ENCODE data around the gene ATG5.
"Not testable (repeated sequence)": the region's sequence is repeated elsewhere in the genome, so short reads cannot be mapped to it uniquely, and the experiment has no call there.

ATG5 gene

DNA sequence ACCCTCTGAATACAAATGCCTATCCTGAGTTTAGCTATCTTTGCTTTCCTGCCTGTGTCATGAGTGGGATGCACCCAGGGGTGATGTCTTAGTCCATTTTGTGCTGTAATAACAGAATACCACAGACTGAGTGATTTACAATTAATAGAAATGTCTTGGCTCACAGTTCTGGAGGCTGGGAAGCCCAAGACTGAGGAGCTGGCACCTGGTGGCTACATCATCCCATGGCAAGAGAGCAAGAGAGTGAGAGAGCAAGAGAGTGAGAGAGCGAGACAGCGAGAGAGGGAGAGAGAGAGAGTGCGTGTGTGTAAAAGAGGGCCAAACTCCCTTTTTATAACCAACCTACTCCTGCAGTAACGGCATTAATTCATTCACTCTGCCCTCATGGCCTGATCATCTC lies 162.6 kb downstream of the ATG5 start:
- ATAC-seq (replicated peaks; ENCODE audit: extremely low read depth, poor library complexity, severe bottlenecking): no peak
- H3K27me3 Mint-ChIP-seq: no peaks in the 10 kb centered on the region
- peaks cover 11% of the 10 kb centered on the region for H3K36me3 Mint-ChIP-seq (ENCODE audit: insufficient read depth)
- no peak for DNase-seq (ENCODE audit: low spot score in 2 of 2)
- peak overlapping the region; percentile 48 for H3K4me3 Mint-ChIP-seq
- peak overlapping the region; percentile 97 for H3K27ac Mint-ChIP-seq (ENCODE audit: low read depth)
- H3K9me3 Mint-ChIP-seq: peaks cover 6% of the 10 kb centered on the region
- peaks cover 50% of the 10 kb centered on the region for H3K4me1 Mint-ChIP-seq

- DNase-seq (ENCODE audit: low spot score in 2 of 2) (no peak), ATAC-seq (replicated peaks; ENCODE audit: extremely low read depth, poor library complexity, severe bottlenecking) (no peak)
- peaks cover 45% of the 10 kb centered on the region for H3K4me1 Mint-ChIP-seq
- peaks cover 11% of the 10 kb centered on the region for H3K36me3 Mint-ChIP-seq (ENCODE audit: insufficient read depth)
- no peak overlapping the region for H3K4me3 Mint-ChIP-seq
- peaks cover 6% of the 10 kb centered on the region for H3K9me3 Mint-ChIP-seq
- H3K27ac Mint-ChIP-seq (ENCODE audit: low read depth): peak overlapping the region; percentile 97
- H3K27me3 Mint-ChIP-seq: no peaks in the 10 kb centered on the region
Observed at GRCh38 chr6:106161893-106162292, 163.7 kb downstream of the ATG5 start.

DNA sequence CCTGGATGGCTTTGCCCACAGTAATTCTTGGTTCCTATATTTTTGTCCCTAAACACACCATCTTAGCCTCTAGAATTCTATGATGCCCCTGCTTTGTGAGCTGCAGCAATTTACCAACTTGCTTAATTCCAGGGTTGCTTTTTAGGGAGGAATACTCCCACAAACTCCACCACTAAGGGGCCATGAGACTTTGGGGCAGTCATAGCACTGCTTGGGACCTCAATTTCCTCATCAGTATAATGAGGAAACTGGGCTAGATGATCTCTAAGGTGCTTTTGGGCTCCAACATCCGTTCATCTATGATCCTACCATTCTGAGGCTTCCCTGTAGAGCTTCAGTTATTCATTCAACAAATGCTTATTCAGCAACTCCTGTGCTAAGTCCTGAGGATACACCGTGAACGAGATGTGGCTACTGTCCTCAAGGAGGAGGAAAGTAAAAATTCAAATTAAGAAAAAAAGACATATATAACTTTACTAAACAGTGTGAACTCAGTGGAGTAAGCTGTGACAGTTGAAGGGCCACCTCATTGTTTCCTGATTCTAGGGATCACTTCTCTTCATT lies 164.2 kb downstream of the ATG5 start:
- peaks cover 11% of the 10 kb centered on the region for H3K36me3 Mint-ChIP-seq (ENCODE audit: insufficient read depth)
- peaks cover 6% of the 10 kb centered on the region for H3K9me3 Mint-ChIP-seq
- ATAC-seq (replicated peaks; ENCODE audit: extremely low read depth, poor library complexity, severe bottlenecking) (no peak), DNase-seq (ENCODE audit: low spot score in 2 of 2) (no peak)
- no peak overlapping the region for H3K4me3 Mint-ChIP-seq
- peak overlapping the region; percentile 97 for H3K27ac Mint-ChIP-seq (ENCODE audit: low read depth)
- peaks cover 40% of the 10 kb centered on the region for H3K4me1 Mint-ChIP-seq
- H3K27me3 Mint-ChIP-seq: no peaks in the 10 kb centered on the region

DNA sequence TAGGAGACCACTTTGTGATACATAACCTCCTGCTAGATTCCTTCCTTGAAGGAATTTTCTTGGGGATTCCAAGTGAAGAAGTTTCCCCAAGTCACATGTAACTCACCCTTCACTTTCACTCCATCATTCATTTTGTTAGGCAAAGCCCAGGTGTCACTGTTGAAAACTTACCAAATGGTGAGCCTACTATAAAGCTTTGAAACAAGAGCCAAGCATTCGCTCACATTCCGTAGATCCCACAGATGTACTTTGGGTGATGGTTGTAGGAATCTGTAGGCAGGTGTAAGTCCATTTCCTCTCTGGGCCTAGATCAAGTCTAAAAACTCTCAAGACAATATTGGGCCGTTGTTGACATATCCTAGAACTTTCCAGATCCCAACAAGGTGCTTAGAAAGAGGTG lies 165.4 kb downstream of the ATG5 start:
- Mint-ChIP-seq H3K36me3 (ENCODE audit: insufficient read depth) (peaks cover 13% of the 10 kb centered on the region), H3K27ac (ENCODE audit: low read depth) (no peak overlapping the region), H3K9me3 (peaks cover 6% of the 10 kb centered on the region), H3K27me3 (no peaks in the 10 kb centered on the region), H3K4me3 (no peak overlapping the region), H3K4me1 (peaks cover 33% of the 10 kb centered on the region)
- no peak for DNase-seq (ENCODE audit: low spot score in 2 of 2)
- no peak for ATAC-seq (replicated peaks; ENCODE audit: extremely low read depth, poor library complexity, severe bottlenecking)

GRCh38 chr6:106159531-106159940 lies 166.0 kb downstream of the ATG5 start:
- H3K4me1 Mint-ChIP-seq: peaks cover 28% of the 10 kb centered on the region
- no peak overlapping the region for H3K27ac Mint-ChIP-seq (ENCODE audit: low read depth)
- peaks cover 3% of the 10 kb centered on the region for H3K9me3 Mint-ChIP-seq
- no peaks in the 10 kb centered on the region for H3K27me3 Mint-ChIP-seq
- no peak for ATAC-seq (replicated peaks; ENCODE audit: extremely low read depth, poor library complexity, severe bottlenecking)
- H3K36me3 Mint-ChIP-seq (ENCODE audit: insufficient read depth): peaks cover 13% of the 10 kb centered on the region
- H3K4me3 Mint-ChIP-seq: no peak overlapping the region
- no peak for DNase-seq (ENCODE audit: low spot score in 2 of 2)

GRCh38 chr6:106158816-106159215 lies 166.7 kb downstream of the ATG5 start:
- Mint-ChIP-seq H3K9me3 (no peaks in the 10 kb centered on the region), H3K27me3 (no peaks in the 10 kb centered on the region), H3K4me3 (no peak overlapping the region), H3K4me1 (peaks cover 20% of the 10 kb centered on the region), H3K36me3 (ENCODE audit: insufficient read depth) (peaks cover 11% of the 10 kb centered on the region), H3K27ac (ENCODE audit: low read depth) (no peak overlapping the region)
- no peak for DNase-seq (ENCODE audit: low spot score in 2 of 2)
- no peak for ATAC-seq (replicated peaks; ENCODE audit: extremely low read depth, poor library complexity, severe bottlenecking)

- no peaks in the 10 kb centered on the region for H3K9me3 Mint-ChIP-seq
- ATAC-seq (replicated peaks; ENCODE audit: extremely low read depth, poor library complexity, severe bottlenecking) (no peak), DNase-seq (ENCODE audit: low spot score in 2 of 2) (no peak)
- no peak overlapping the region for H3K4me3 Mint-ChIP-seq
- H3K27me3 Mint-ChIP-seq: no peaks in the 10 kb centered on the region
- H3K4me1 Mint-ChIP-seq: peaks cover 6% of the 10 kb centered on the region
- peaks cover 4% of the 10 kb centered on the region for H3K36me3 Mint-ChIP-seq (ENCODE audit: insufficient read depth)
- no peak overlapping the region for H3K27ac Mint-ChIP-seq (ENCODE audit: low read depth)
Observed at GRCh38 chr6:106156863-106157262, 168.7 kb downstream of the ATG5 start.

DNA sequence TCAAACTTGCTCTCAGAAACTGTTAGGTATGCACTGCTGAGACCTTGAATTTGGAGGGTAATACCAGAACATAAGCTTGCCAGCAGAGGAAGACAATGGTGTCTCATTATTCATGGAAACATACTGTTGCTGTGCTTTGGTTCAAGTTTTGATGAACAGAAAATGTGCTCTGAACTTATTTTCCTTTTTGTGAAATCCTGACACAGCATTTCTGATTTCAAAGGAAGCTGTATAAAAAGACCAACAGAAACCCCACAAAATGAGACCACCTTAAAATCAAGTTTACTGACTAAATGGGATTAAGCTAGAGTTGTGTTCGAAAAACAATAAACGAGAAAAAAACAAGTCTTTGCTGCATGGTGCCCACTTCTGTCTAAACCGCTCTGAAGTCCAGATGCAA lies 169.1 kb downstream of the ATG5 start:
- Mint-ChIP-seq H3K27me3 (no peaks in the 10 kb centered on the region), H3K4me1 (peaks cover 2% of the 10 kb centered on the region), H3K36me3 (ENCODE audit: insufficient read depth) (peaks cover 2% of the 10 kb centered on the region), H3K4me3 (no peak overlapping the region), H3K9me3 (no peaks in the 10 kb centered on the region), H3K27ac (ENCODE audit: low read depth) (no peak overlapping the region)
- ATAC-seq (replicated peaks; ENCODE audit: extremely low read depth, poor library complexity, severe bottlenecking) (no peak), DNase-seq (ENCODE audit: low spot score in 2 of 2) (no peak)

- Mint-ChIP-seq H3K9me3 (no peaks in the 10 kb centered on the region), H3K27ac (ENCODE audit: low read depth) (no peak overlapping the region), H3K4me1 (no peaks in the 10 kb centered on the region), H3K27me3 (no peaks in the 10 kb centered on the region), H3K36me3 (ENCODE audit: insufficient read depth) (peaks cover 2% of the 10 kb centered on the region), H3K4me3 (no peak overlapping the region)
- ATAC-seq (replicated peaks; ENCODE audit: extremely low read depth, poor library complexity, severe bottlenecking) (no peak), DNase-seq (ENCODE audit: low spot score in 2 of 2) (no peak)
Observed at GRCh38 chr6:106155219-106155830, 170.2 kb downstream of the ATG5 start.

- H3K27me3 Mint-ChIP-seq: no peaks in the 10 kb centered on the region
- no peak for ATAC-seq (replicated peaks; ENCODE audit: extremely low read depth, poor library complexity, severe bottlenecking)
- no peak overlapping the region for H3K27ac Mint-ChIP-seq (ENCODE audit: low read depth)
- no peak for DNase-seq (ENCODE audit: low spot score in 2 of 2)
- no peak overlapping the region for H3K4me3 Mint-ChIP-seq
- H3K9me3 Mint-ChIP-seq: no peaks in the 10 kb centered on the region
- peaks cover 8% of the 10 kb centered on the region for H3K4me1 Mint-ChIP-seq
- peaks cover 2% of the 10 kb centered on the region for H3K36me3 Mint-ChIP-seq (ENCODE audit: insufficient read depth)
Observed at GRCh38 chr6:106154326-106154725, 171.2 kb downstream of the ATG5 start.

GRCh38 chr6:106152952-106153351 lies 172.6 kb downstream of the ATG5 start:
- H3K4me3 Mint-ChIP-seq: no peak overlapping the region
- peaks cover 2% of the 10 kb centered on the region for H3K36me3 Mint-ChIP-seq (ENCODE audit: insufficient read depth)
- DNase-seq (ENCODE audit: low spot score in 2 of 2): no peak
- H3K27me3 Mint-ChIP-seq: no peaks in the 10 kb centered on the region
- H3K27ac Mint-ChIP-seq (ENCODE audit: low read depth): no peak overlapping the region
- ATAC-seq (replicated peaks; ENCODE audit: extremely low read depth, poor library complexity, severe bottlenecking): no peak
- no peaks in the 10 kb centered on the region for H3K9me3 Mint-ChIP-seq
- peaks cover 14% of the 10 kb centered on the region for H3K4me1 Mint-ChIP-seq

DNA sequence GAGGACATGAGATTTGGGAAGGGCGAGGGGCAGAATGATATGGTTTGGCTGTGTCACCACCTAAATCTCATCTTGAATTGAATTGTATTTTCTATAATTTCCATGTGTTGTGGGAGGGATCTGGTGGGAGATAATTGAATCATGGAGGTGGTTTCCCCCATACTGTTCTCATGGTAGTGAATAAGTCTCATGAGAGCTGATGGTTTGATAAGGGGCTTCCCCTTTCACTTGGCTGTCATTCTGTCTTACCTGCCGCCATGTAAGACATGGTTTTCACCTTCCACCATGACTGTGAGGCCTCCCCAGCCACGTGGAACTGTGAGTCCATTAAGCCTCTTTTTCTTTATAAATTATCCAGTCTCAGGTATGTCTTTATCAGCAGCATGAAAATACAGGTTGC lies 173.1 kb downstream of the ATG5 start:
- not testable (repeated sequence) for ATAC-seq (replicated peaks; ENCODE audit: extremely low read depth, poor library complexity, severe bottlenecking); H3K9me3 Mint-ChIP-seq; H3K27me3 Mint-ChIP-seq; H3K27ac Mint-ChIP-seq (ENCODE audit: low read depth); H3K4me3 Mint-ChIP-seq; H3K36me3 Mint-ChIP-seq (ENCODE audit: insufficient read depth); DNase-seq (ENCODE audit: low spot score in 2 of 2)
- H3K4me1 Mint-ChIP-seq: peaks cover 14% of the 10 kb centered on the region

GRCh38 chr6:106149472-106150069 lies 176.0 kb downstream of the ATG5 start:
- H3K27ac Mint-ChIP-seq (ENCODE audit: low read depth): peak overlapping the region; percentile 45
- no peaks in the 10 kb centered on the region for H3K27me3 Mint-ChIP-seq
- ATAC-seq (replicated peaks; ENCODE audit: extremely low read depth, poor library complexity, severe bottlenecking) (peak; percentile 71), DNase-seq (ENCODE audit: low spot score in 2 of 2) (no peak)
- H3K9me3 Mint-ChIP-seq: no peaks in the 10 kb centered on the region
- H3K4me1 Mint-ChIP-seq: peaks cover 33% of the 10 kb centered on the region
- H3K4me3 Mint-ChIP-seq: no peak overlapping the region
- peaks cover 5% of the 10 kb centered on the region for H3K36me3 Mint-ChIP-seq (ENCODE audit: insufficient read depth)
